BJ (cell line): Measurements from ENCODE around the gene HIVEP3. TPM values are rescaled to one million over a fixed set of nuclear protein-coding genes. Genes with fewer than 3 reads are reported as not detected.

Experiments used
- CTCF ChIA-PET: fragments of 350-600 bp; formaldehyde crosslinking; extraction: SDS; loops from one replicate; lab custom pipeline; 2021; ENCODE audit warnings: antibody characterized with exemption, inconsistent platforms; lab: Yijun Ruan, JAX
- POLR2A ChIA-PET: fragments of 300-600 bp; sonication (Branson Sonifier 250); formaldehyde crosslinking; extraction: SDS; loops from one replicate; lab custom pipeline; 2021; ENCODE audit warnings: antibody characterized with exemption; lab: Charles Lee
- DNase-seq: peaks from one replicate; pipeline ENCODE4 v3.0.0-alpha.2; 2011; ENCODE audit warnings: low read depth
- H3K27me3 ChIP-seq: 2 replicates; pipeline ENCODE4 v1.6.0; 2011; ENCODE audit warnings: low read length; ENCODE audit not compliant: control insufficient read depth, insufficient read depth
- H3K36me3 ChIP-seq: 2 replicates; pipeline ENCODE4 v1.5.1; 2011; ENCODE audit warnings: low read length; ENCODE audit not compliant: control insufficient read depth, insufficient read depth
- H3K4me3 ChIP-seq: 2 replicates; pipeline ENCODE4 v1.5.1; 2011; ENCODE audit warnings: low read depth, mild to moderate bottlenecking, control low read depth, low read length
- polyA plus RNA-seq: library from polyadenylated mRNA; depleted of rRNA; stranded (reverse); fragments of >200 nt; gene quantifications from 2 replicates; pipeline ENCODE4 v1.2.3, GENCODE V29; 2011
- TF ChIP-seq, protein P1 (sequence below): IDR thresholded peaks from 2 replicates; pipeline ENCODE4 v1.5.1; 2011; ENCODE audit warnings: low read depth, mild to moderate bottlenecking, control low read depth, inconsistent platforms, low read length, moderate library complexity; ENCODE audit not compliant: insufficient read depth

The HIVEP3 gene
- polyA plus RNA-seq, 1 experiment = 4.0 TPM

DNA sequence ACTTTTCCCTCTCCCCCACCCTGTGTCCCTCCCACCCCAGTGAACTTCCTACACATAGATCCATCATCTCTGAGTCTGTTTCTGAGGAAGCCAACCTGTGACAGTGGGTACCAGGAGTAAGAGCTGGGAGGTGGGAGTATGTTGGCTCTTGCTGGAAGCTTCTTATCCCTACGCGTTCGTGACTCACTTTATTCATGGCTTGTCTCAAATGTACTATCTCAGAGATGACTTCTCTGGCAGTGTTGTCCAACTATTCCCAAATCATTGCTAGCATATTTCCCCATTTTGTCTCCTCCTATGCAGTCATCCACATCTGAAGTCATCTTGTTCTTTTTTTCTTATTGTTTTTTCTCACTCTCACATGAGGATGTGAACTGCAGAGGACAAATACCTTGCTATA is 88.0 kb downstream of the HIVEP3 start:
- Histone ChIP-seq H3K4me3 (no peak overlapping the region), H3K27me3 (no peaks in the 10 kb centered on the region), H3K36me3 (no peaks in the 10 kb centered on the region)
- ChIA-PET POLR2A (no interaction called here), CTCF (interaction anchor here (1.3 to 1.8 kb wide), 2 partner anchors 19 to 257 kb away, joined by 3 to 7 read pairs; no protein-coding TSS in a partner anchor)
- no peak for DNase-seq
- TF ChIP-seq, protein P1, sequence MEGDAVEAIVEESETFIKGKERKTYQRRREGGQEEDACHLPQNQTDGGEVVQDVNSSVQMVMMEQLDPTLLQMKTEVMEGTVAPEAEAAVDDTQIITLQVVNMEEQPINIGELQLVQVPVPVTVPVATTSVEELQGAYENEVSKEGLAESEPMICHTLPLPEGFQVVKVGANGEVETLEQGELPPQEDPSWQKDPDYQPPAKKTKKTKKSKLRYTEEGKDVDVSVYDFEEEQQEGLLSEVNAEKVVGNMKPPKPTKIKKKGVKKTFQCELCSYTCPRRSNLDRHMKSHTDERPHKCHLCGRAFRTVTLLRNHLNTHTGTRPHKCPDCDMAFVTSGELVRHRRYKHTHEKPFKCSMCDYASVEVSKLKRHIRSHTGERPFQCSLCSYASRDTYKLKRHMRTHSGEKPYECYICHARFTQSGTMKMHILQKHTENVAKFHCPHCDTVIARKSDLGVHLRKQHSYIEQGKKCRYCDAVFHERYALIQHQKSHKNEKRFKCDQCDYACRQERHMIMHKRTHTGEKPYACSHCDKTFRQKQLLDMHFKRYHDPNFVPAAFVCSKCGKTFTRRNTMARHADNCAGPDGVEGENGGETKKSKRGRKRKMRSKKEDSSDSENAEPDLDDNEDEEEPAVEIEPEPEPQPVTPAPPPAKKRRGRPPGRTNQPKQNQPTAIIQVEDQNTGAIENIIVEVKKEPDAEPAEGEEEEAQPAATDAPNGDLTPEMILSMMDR = no peak

DNA sequence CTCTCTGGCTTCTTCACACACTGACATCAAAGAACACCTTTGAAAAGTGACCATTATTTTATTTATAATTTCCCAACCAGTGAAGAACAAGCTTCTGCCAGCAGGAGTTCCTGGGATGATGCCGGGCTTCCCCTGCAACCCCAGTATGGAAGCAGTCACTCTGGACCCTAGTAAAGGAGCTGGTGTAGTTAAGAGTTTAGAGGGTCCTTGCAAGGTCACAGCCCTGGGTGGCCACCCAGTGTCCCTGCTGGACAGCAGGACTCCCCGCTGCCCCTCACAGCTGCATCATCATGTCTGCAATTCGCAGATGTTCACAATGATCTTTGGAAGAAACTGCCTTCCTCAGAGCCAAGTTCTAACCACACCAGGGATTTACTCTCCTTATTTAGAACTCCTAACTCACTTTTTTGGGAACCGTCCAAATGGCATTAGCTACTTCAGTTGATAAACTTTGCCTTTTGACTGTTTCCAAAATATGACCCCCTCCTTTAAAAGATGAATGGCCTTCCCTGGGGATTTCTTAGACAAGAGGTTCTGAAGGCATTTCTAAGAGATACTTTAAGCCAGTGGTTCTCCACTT is 90.6 kb downstream of the HIVEP3 start:
- Histone ChIP-seq H3K36me3 (no peaks in the 10 kb centered on the region), H3K4me3 (no peak overlapping the region), H3K27me3 (no peaks in the 10 kb centered on the region)
- no peak for DNase-seq
- ChIA-PET POLR2A (no interaction called here), CTCF (no interaction called here)
- TF ChIP-seq, protein P1 = no peak

DNA sequence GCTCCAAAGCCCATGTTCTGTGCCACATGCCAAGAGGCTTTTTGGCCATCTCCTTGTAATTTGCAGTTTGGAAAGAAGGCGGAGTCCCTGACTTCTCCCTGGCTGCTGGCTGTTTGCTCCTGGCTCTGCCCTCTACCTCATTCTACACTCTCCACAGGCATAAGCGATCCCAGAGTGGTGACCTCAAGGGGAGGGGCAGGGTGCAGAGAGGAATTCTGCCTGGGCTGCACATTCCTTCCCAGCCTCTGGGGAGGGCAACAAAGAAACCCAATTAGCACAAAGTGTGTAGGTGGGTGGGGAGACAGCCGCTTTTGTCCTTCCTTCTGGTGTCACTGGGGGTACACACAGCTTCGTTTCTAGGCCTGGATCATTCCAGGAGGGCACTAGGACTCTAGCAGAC is 95.3 kb downstream of the HIVEP3 start:
- no peaks in the 10 kb centered on the region for H3K36me3 ChIP-seq
- ChIA-PET POLR2A (no interaction called here), CTCF (no interaction called here)
- DNase-seq = no peak
- TF ChIP-seq, protein P1 = no peak
- H3K27me3 ChIP-seq = no peaks in the 10 kb centered on the region
- no peak overlapping the region for H3K4me3 ChIP-seq

DNA sequence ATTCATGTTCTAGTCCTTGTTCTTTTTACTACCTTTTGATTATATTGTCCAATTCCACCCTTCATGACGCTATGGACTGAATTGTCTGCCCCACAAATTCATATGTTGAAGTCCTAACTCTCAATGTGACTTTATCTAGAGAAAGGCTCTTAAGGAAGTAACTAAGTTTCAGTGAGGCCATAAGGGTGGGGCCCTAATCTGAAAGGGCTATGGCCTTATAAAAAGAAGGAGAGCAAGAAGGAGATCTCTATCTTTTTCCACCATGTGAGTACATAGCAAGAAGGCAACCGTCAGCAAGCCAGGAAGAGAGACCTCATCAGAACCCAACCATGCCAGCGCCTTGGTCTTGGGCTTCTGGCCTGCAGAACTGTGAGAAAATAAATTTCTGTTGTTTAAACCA is 95.9 kb downstream of the HIVEP3 start:
- Histone ChIP-seq H3K36me3 (no peaks in the 10 kb centered on the region), H3K27me3 (no peaks in the 10 kb centered on the region), H3K4me3 (no peak overlapping the region)
- TF ChIP-seq, protein P1 = no peak
- ChIA-PET POLR2A (no interaction called here), CTCF (interaction anchor here (0.9 kb wide), 1 partner anchor 11 kb away, joined by 4 read pairs; no protein-coding TSS in a partner anchor)
- DNase-seq = no peak

DNA sequence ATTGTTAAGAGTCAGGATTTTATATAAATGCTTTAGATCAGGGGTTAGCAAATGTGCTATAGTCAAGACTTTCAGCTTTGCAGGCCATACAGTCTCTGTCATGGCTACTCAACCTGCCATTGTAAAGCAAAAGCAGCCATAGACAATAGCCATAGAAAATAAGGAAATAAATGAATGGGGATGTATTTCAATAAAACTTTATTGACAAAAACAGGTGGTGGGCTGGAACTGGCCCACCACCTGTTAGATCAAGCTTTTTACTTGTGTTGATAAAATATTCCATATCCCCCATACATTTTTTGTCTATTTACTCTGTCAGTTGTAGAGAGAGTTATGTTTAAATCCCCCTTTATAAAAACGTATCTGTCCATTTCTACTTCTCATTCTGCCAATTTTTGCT is 98.9 kb downstream of the HIVEP3 start:
- CTCF ChIA-PET = interaction anchor here (1.2 kb wide), 1 partner anchor 8 kb away, joined by 7 read pairs; no protein-coding TSS in a partner anchor

More for the DNA sequence above, 98.9 kb downstream of the HIVEP3 start:
- Histone ChIP-seq H3K36me3 (no peaks in the 10 kb centered on the region), H3K27me3 (no peaks in the 10 kb centered on the region; the same call in 1 of the 2 replicates), H3K4me3 (no peak overlapping the region)
- POLR2A ChIA-PET = interaction anchor here (0.6 to 0.7 kb wide), 2 partner anchors 16 to 33 kb away, joined by 3 read pairs; no protein-coding TSS in a partner anchor
- TF ChIP-seq, protein P1 = no peak
- no peak for DNase-seq
